GM03348 (cell line): ENCODE results near the gene DST.

Experiments used
- DNase-seq: peaks from one replicate; pipeline ENCODE4 v3.0.0; 2012; ENCODE audit warnings: low spot score

The DST gene

DNA sequence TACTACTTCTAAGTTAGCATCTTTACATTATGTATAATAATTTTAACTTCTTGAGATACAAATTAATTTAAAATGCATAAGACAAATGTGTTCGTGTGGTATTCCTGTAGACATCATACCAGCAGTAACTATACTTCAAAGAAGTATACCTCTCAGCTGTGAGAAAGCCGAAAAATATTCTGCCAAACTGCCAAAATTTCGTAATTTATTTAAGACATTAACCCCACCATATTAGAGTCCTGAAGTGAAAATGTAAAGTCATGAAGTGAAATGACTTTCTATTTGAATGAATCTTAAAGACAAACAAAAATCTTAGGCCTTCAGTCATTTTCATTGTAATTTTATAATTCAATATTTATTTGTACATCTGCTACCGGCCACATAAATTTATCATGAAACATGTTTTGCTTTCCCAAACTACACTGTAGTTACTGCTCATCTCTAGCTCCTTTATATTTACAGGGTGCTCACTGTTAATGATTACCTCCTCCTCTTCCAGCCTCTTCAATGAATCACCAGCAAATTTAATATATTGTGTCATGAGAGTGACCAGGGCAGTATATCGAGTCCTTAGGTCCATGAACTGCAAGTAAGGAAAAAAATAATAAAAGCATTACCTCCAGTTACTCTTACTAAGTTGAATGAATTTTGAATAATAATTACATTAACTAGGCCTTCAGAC, 18.5 kb downstream of the DST start:
- DNase-seq, result no peak

DNA sequence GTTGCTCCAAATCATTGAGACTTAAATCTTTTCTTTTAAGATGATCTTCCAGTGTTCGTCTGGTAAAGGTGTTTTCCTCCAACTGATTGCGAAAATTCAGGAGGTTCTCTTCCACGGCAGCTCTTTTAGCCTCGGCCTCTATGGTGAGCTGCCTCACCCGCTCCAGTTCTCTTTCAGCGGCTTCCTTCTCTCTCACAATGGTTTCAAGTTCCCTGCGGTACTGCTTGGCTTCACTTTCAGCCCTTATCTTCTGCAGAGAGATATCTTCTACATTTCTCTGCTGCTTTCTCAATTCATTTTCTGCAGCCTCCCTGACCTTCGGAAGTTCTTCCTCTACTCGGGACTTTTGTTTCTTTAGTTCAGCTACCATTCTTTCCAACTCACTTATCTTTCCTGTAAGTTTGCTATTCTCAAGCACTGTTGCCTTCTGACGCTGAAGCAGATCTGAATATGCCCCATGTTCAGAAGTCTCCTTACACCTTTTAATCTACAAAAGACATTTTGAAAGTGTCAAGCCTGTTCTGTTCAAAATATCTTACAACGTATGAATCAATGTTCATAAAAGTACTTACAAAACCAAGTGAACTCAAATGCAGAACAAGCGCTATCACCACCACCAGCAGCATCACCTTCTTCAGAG, 22.3 kb downstream of the DST start:
- DNase-seq, result no peak

DNA sequence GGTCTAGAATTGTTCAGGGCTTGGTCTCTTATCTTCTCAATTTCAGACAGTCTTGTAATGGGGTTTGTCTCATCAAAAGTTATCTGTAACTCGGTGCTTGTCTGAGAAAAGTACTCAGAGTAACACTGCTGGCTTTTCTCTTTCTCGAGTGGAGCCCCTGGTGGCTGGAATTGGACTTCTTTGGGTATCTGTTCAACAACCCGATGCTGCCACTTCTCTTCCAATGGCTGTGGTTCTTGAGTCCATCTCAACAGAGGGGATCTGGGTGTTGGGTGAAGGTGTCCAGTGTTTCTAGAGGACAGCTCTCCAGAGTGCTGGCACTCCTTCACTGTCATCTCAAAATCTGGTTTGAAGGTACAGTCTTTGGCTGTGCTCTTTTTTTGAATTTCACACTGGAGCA, 24.6 kb downstream of the DST start:
- DNase-seq, result no peak

- DNase-seq, result no peak
Observed at GRCh38 chr6:56616967-56617366, 25.7 kb downstream of the DST start.

DNA sequence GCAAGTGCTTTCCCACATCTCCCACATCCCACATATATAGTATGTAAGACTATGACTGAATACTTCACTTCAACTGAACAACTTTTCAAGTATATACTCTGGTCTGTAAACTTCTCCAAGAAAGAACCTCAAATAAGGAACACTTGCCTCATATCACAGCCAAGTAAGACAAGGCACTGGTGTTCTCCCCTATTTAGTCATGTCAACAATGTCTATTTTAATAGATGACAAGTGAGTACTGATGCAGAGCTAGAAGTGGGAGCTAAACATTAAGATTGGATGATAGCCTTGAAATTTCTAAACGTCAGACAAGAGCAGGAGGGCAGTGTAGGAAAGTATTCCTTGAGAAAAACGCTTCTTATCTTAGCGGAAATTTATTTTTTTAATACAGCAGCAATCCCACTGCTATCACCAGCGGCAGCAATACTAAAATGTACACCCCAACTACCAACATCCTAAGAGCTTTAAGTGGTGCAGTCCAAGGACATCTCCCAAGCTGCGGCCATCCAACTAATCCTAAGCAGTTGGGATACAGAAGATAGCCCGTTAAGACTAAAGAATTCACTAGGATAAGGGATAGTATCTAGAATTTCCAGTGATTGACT, 29.3 kb downstream of the DST start:
- no peak for DNase-seq

GRCh38 chr6:56608332-56608731, 34.4 kb downstream of the DST start:
- DNase-seq, result no peak

DNA sequence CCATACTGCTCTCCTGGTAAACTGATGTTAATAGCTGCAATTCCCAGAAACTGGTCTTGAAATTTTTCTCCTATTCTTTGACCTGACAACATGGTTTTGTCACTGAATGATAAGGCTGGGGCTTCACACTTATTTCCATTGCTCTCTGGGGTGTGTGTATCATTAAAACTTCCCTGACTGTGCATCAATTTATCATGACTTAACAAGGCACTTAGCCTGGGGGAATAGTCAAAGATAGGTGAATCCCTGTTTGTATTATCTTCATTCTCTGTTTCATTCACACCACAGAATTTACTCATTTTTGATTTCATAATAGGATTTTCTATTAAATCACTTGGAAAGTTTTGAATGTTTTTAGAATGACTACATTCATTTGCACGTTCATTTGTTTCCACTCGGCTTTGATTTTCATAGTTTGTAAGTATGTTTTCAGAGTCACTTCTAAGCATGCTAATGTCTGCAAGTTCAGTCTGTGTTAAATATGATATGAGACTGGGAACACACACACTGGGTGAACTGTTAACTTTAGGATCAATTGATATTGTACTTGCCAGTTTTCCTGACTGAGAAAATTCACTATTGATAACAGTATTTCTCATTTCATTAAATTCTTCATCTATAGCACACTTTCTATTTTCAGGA, 35.5 kb downstream of the DST start:
- no peak for DNase-seq

DNA sequence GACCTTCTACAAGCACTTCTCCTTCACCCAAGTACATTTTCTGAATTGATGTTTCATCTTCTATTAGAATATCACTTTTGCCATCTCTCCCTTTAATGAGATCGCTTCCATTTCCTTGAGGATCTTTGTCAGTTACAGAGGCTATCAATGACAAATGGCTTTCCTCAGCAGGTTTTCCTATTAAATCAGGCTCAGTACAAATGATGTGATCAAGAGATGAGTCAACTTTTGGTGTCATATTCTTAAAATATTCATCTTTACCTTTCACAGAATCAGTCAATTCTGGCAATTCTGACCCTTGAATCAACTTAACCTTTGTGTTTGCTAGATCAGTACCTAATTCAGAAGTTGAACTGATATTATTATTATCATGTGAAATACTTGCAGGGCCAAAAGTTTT, 37.3 kb downstream of the DST start:
- no peak for DNase-seq

DNA sequence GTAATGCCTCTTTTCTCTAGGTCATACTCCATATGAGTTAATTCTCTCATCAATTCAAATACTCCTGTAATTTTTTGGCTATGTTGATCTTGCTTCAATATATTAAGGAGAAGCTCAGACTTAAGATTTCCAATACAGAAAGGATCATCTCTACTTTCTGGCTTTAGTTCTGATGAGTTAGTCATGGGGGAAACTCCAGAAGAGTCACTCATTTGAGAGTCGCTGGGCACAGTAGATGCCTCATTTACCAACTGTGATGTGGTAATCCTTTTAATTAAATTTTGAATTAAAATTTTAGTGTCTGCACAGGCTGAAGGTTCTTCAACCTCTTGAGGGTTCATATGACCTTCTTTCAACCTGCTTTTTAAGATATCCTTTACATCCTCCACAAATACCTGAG, 38.5 kb downstream of the DST start:
- DNase-seq, result no peak

GRCh38 chr6:56601390-56601789, 41.3 kb downstream of the DST start:
- no peak for DNase-seq

- DNase-seq, result peak; percentile 54
Observed at GRCh38 chr6:56595490-56596122, 47.1 kb downstream of the DST start.

GRCh38 chr6:56594699-56595098, 48.0 kb downstream of the DST start:
- no peak for DNase-seq

GRCh38 chr6:56593801-56594318, 48.8 kb downstream of the DST start:
- DNase-seq, result no peak

- DNase-seq, result no peak
Observed at GRCh38 chr6:56582236-56582635, 60.5 kb downstream of the DST start.

- no peak for DNase-seq
Observed at GRCh38 chr6:56581296-56581925, 61.3 kb downstream of the DST start.

DNA sequence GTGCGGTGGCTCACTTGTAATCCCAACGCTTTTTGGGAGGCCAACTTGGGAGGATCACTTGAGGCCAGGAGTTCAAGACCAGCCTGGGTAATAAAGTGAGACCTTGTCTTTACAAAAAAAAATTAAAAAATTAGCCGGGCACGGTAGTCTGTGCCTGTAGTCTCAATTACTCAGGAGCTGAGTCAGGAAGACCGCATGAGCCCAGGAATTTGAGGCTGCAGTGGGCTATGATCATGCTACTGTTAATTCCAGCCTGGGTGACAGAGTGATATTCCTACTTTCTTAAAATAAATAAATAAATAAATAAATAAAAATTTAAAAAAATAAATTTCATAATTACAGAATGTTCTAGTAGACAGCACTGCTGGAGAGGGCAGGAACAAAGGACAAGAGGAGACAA, 62.4 kb downstream of the DST start:
- DNase-seq, result no peak

GRCh38 chr6:56579155-56579851, 63.4 kb downstream of the DST start:
- DNase-seq, result no peak

DNA sequence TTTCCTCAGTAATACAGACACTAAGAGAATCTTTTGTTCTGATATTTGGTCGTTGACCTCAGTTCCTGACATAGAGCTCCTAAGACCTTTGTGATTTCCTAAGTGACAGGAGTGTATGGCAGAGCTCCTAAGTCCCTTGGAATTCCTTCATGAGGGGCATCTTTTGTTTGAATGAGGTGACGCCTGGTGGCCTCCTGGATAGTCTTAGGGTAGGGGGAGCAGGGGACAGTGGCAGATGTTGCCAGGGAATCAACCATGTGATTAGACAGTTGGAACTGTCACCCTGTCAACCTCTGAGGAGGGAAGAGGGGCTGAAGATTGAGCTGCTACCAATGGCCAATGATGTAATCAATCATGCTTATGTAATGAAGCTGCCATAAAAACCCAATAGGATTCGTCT, 67.0 kb downstream of the DST start:
- no peak for DNase-seq

- no peak for DNase-seq
Observed at GRCh38 chr6:56574292-56574691, 68.4 kb downstream of the DST start.

DNA sequence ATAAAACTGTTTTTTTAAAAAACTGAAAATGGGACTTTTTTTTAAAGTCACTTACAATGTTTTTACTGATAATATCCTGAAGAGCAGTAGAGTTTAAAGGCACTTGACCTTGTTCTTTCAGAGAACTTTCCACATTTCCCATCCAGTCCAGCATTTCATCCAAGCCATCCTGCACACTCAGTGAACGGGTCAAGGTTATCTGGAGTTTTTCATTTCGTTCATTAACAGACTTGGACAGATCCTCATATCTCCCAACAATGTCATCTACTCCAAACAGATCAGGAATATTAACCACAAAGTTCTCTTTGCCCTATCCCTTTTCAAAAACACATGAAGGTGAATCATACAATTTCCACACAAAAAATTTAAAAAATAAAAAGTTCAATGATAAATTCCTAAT, 69.1 kb downstream of the DST start:
- DNase-seq, result no peak

DNA sequence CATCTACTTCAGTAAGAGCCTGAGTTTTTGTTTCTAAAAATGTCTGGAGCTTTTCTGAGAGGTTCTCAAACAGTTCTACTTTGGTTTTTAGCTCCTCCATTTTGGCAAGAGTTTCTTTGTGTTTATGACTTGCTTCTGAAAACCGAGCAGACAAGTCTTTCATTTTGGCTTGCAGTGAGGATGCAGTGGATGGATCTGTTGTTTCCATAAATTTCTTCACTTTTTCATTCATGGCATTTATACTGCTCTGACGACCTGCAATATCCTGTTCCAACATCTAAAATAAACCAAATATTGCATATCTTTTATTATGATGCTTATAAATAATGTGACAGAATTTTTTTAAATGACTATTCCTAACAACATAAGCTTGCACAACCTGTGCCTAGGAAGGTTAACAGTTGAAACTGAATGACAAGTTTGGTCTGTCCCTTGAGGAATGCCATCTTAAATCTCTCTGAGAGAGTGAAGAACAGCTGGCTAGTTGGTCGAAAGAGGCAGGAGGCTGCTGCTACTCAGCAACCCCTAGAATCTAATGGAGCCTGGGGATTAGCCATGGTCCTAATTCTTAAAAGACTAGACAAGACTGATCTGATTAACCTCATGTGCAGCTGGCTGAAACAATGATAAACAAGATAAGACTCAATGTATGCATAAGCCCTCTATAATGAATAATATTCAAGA, 69.8 kb downstream of the DST start:
- DNase-seq, result no peak
